ENCODE measurements around the gene KCNH1.

Gene KCNH1

GRCh38 chr1:210627755-210628154 is 506.2 kb downstream of the KCNH1 start:
- DNase-seq: no peak

All from NCI-H1694 treated with DMSO at 0.1 percent for 48 hours (cell line).